Endothelial cell of umbilical vein (primary cell): Measurements from ENCODE around the gene TTC31.

Experiments used
- CTCF ChIP-seq, 2 donors: IDR thresholded peaks; 1 replicate in 1 of 2; 2 replicates in 1 of 2; pipeline ENCODE4 v1.5.1; 2011; ENCODE audit warnings: low read length in 2 of 2, mild to moderate bottlenecking in 2 of 2, moderate library complexity in 2 of 2, control low read depth in 1 of 2, inconsistent platforms in 1 of 2, low read depth in 1 of 2; ENCODE audit not compliant: insufficient read depth in 1 of 2; ENCODE audit errors: extremely low read depth in 1 of 2
- EZH2 ChIP-seq: IDR thresholded peaks from 2 replicates; pipeline ENCODE4 v1.6.1; 2012; ENCODE audit warnings: borderline replicate concordance, low read depth, mild to moderate bottlenecking, moderate library complexity, low read length, inconsistent platforms; ENCODE audit not compliant: severe bottlenecking
- JUN ChIP-seq: IDR thresholded peaks from 2 replicates; pipeline ENCODE4 v1.6.1; 2011; ENCODE audit warnings: borderline replicate concordance, low read depth; ENCODE audit not compliant: insufficient read length, insufficient read depth

- TF ChIP-seq JUN, result no peak
- TF ChIP-seq EZH2, result no peak
- peak; percentile 27 to 44 for TF ChIP-seq CTCF (IDR thresholded peaks at IDR 0.05; ENCODE audit: extremely low read depth in 1 of 2, insufficient read depth in 1 of 2, low read depth in 1 of 2, low read length in 2 of 2)
These were observed 8.0 kb upstream of the TTC31 start for GRCh38 chr2:74474899-74475298.
